Liver (tissue), 9 donors: Measurements from ENCODE around the gene STRIT1. TPM values are rescaled to one million over a fixed set of nuclear protein-coding genes. Genes with fewer than 3 reads are reported as not detected.
A peak's percentile ranks its signal among the peaks of the same experiment; 100 is the strongest.

Experiments
- DNase-seq: peaks from one replicate; pipeline ENCODE4 v3.0.0-alpha.2; 2017; ENCODE audit warnings: low spot score
- H3K27ac ChIP-seq, 2 donors: one replicate each; pipeline ENCODE4 v1.7.0; 2013; ENCODE audit warnings: inconsistent platforms in 2 of 2, low read length in 2 of 2, control low read depth in 1 of 2, low read depth in 1 of 2, mild to moderate bottlenecking in 1 of 2
- H3K27me3 ChIP-seq, 4 donors: one replicate each; pipeline versions ENCODE4 v1.6.1 to v1.7.0; 2013; ENCODE audit warnings: low read length in 3 of 4, inconsistent platforms in 1 of 4, mild to moderate bottlenecking in 1 of 4, moderate library complexity in 1 of 4; ENCODE audit not compliant: control insufficient read depth in 4 of 4, insufficient read depth in 4 of 4
- H3K36me3 ChIP-seq, 4 donors: one replicate each; pipeline versions ENCODE4 v1.6.1 to v1.7.0; 2013; ENCODE audit warnings: low read length in 3 of 4, mild to moderate bottlenecking in 3 of 4, low read depth in 1 of 4, moderate library complexity in 1 of 4; ENCODE audit not compliant: control insufficient read depth in 4 of 4, insufficient read depth in 3 of 4
- H3K4me1 ChIP-seq, 4 donors: one replicate each; pipeline versions ENCODE4 v1.6.1 to v1.7.0; 2013; ENCODE audit warnings: low read length in 3 of 4, mild to moderate bottlenecking in 3 of 4, moderate library complexity in 1 of 4; ENCODE audit not compliant: control insufficient read depth in 4 of 4, insufficient read depth in 4 of 4
- H3K4me3 ChIP-seq, 3 donors: one replicate each; pipeline versions ENCODE4 v1.6.1 to v1.7.0; 2013; ENCODE audit warnings: low read length in 3 of 3, control low read depth in 1 of 3, low read depth in 1 of 3, mild to moderate bottlenecking in 1 of 3
- H3K9ac ChIP-seq, 2 donors: one replicate each; pipeline ENCODE4 v1.7.0; 2013; ENCODE audit warnings: low read length in 2 of 2, mild to moderate bottlenecking in 2 of 2, moderate library complexity in 2 of 2, control low read depth in 1 of 2, low read depth in 1 of 2
- H3K9me3 ChIP-seq, 4 donors: one replicate each; pipeline versions ENCODE4 v1.6.1 to v1.7.0; 2013; ENCODE audit warnings: low read length in 3 of 4; ENCODE audit not compliant: control insufficient read depth in 4 of 4
- EGR1 ChIP-seq, 2 donors: IDR thresholded peaks; 2 replicates each; pipeline ENCODE4 v1.6.1; 2016 to 2018; ENCODE audit warnings: antibody characterized with exemption in 2 of 2, low read depth in 2 of 2
- FOXA1 ChIP-seq: IDR thresholded peaks from 2 replicates; pipeline ENCODE4 v1.6.1; 2016; ENCODE audit warnings: antibody characterized with exemption
- FOXA2 ChIP-seq: IDR thresholded peaks from 2 replicates; pipeline ENCODE4 v1.6.1; 2016; ENCODE audit warnings: antibody characterized with exemption
- GABPA ChIP-seq, 2 donors: IDR thresholded peaks in 1 of 2; conservative IDR thresholded peaks in 1 of 2; 2 replicates each; pipeline ENCODE4 v1.6.1; 2016; ENCODE audit warnings: antibody characterized with exemption in 2 of 2, mild to moderate bottlenecking in 1 of 2, moderate library complexity in 1 of 2
- HNF4A ChIP-seq, 2 donors: conservative IDR thresholded peaks; 2 replicates each; pipeline ENCODE4 v1.6.1; 2016; ENCODE audit warnings: antibody characterized with exemption in 2 of 2, mild to moderate bottlenecking in 2 of 2
- HNF4G ChIP-seq: IDR thresholded peaks from 2 replicates; pipeline ENCODE4 v1.6.1; 2016; ENCODE audit warnings: antibody characterized with exemption
- JUND ChIP-seq, 2 donors: IDR thresholded peaks; 2 replicates each; pipeline ENCODE4 v1.6.1; 2016; ENCODE audit warnings: antibody characterized with exemption in 2 of 2
- RAD21 ChIP-seq, 2 donors: IDR thresholded peaks; 2 replicates each; pipeline ENCODE4 v1.6.1; 2016; ENCODE audit warnings: antibody characterized with exemption in 2 of 2, mild to moderate bottlenecking in 2 of 2
- RXRA ChIP-seq, 2 donors: IDR thresholded peaks; 2 replicates each; pipeline ENCODE4 v1.6.1; 2017 to 2018; ENCODE audit warnings: antibody characterized with exemption in 2 of 2, mild to moderate bottlenecking in 1 of 2
- SP1 ChIP-seq: IDR thresholded peaks from 2 replicates; pipeline ENCODE4 v1.6.1; 2018; ENCODE audit warnings: antibody characterized with exemption, mild to moderate bottlenecking
- TAF1 ChIP-seq: conservative IDR thresholded peaks from 2 replicates; pipeline ENCODE4 v1.6.1; 2016; ENCODE audit warnings: antibody characterized with exemption, mild to moderate bottlenecking
- YY1 ChIP-seq: IDR thresholded peaks from 2 replicates; pipeline ENCODE4 v1.6.1; 2016; ENCODE audit warnings: antibody characterized with exemption, mild to moderate bottlenecking
- WGBS: extraction: QIAGEN DNeasy Blood & Tissue Kit; methylation state at CpG from one replicate; pipeline ENCODE4 v1.1.7; 2013; 5-methylcytosine and 5-hydroxymethylcytosine counted together
- polyA plus RNA-seq, 2 donors: library from polyadenylated mRNA; stranded (reverse) in 1 of 2; unstranded in 1 of 2; fragments of 200-250 nt in 1 of 2; fragments of >200 nt in 1 of 2; fragmentation: Nextera tagmentation in 1 of 2; extraction: Ambion mirVana in 1 of 2; gene quantifications; one replicate each; pipeline versions ENCODE4 v1.2.1 to v1.2.3, GENCODE V29; 2013 to 2015
- total RNA-seq, 2 donors: library from RNA; depleted of rRNA; stranded (reverse); fragments of >200 nt; gene quantifications; one replicate each; pipeline ENCODE4 v1.2.3, GENCODE V29; 2014
- TF ChIP-seq, protein P1 (sequence below): IDR thresholded peaks from 2 replicates; pipeline ENCODE4 v1.6.1; 2016; ENCODE audit warnings: antibody characterized with exemption
- TF ChIP-seq, protein P2 (sequence below): IDR thresholded peaks from 2 replicates; pipeline ENCODE4 v1.6.1; 2016; ENCODE audit warnings: antibody characterized with exemption
- TF ChIP-seq, protein P3 (sequence below): IDR thresholded peaks from 2 replicates; pipeline ENCODE4 v1.6.1; 2016; ENCODE audit warnings: antibody characterized with exemption
- TF ChIP-seq, protein P4 (sequence below): fragments of 150-350 bp; IDR thresholded peaks from 2 replicates; pipeline ENCODE4 v1.5.1; 2017; ENCODE audit warnings: improper control_type of control experiment, low read depth, low read length; ENCODE audit not compliant: missing input control
- donor health status: healthy.
- donor health status: healthy.
- donor health status: healthy.
- donor health status: healthy.
- donor health status: healthy.

The STRIT1 gene
- total and polyA plus RNA-seq, 4 donors, result not detected

DNA sequence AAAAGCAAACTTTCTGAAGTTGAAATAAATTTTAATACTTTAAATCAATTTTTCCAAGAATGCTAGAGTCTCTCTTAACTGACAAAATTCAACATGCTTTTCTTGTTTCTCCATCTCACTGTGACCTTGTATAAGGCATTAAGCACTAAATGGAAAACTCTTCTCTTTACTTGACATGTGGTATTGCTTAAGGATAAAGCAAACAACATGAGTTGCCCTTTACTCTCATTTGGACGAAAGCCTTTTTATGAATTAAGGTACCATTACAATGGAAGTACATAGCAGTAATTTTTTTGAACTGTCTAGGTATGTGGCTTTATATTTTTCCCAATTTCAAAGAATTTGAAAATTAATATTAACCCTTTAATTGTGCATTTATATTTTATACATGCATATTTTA is 1.4 kb downstream of the STRIT1 start:
- 37% methylated on average over 1 of the region's 1 CpG for WGBS
- Histone ChIP-seq H3K27me3 (no peaks in the 10 kb centered on the region), H3K27ac (no peak overlapping the region), H3K36me3 (no peaks in the 10 kb centered on the region), H3K4me1 (peaks cover 0 to 4% (median 0%) of the 10 kb centered on the region in 4 donors), H3K4me3 (no peak overlapping the region), H3K9ac (no peak overlapping the region), H3K9me3 (peaks cover 0 to 6% (median 3%) of the 10 kb centered on the region in 4 donors)
- TF ChIP-seq FOXA1 (no peak), RXRA (IDR thresholded peaks at IDR 0.05) (peak; percentile 83 to 89), YY1 (peak; percentile 71), GABPA (IDR thresholded peaks at IDR 0.05 in 1 of 2, conservative IDR thresholded peaks at IDR 0.05 in 1 of 2) (no peak), TAF1 (no peak), SP1 (peak; percentile 59), HNF4A (conservative IDR thresholded peaks at IDR 0.05) (peak; percentile 48 to 66), HNF4G (no peak), EGR1 (IDR thresholded peaks at IDR 0.05; ENCODE audit: low read depth in 2 of 2) (peak in 1 of 2 donors; percentile 43), FOXA2 (peak; percentile 71), JUND (IDR thresholded peaks at IDR 0.05) (peak in 1 of 2 donors; percentile 34), RAD21 (IDR thresholded peaks at IDR 0.05) (peak; percentile 34 to 39)
- TF ChIP-seq, protein P1, sequence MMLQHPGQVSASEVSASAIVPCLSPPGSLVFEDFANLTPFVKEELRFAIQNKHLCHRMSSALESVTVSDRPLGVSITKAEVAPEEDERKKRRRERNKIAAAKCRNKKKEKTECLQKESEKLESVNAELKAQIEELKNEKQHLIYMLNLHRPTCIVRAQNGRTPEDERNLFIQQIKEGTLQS, result no peak
- TF ChIP-seq, protein P2, sequence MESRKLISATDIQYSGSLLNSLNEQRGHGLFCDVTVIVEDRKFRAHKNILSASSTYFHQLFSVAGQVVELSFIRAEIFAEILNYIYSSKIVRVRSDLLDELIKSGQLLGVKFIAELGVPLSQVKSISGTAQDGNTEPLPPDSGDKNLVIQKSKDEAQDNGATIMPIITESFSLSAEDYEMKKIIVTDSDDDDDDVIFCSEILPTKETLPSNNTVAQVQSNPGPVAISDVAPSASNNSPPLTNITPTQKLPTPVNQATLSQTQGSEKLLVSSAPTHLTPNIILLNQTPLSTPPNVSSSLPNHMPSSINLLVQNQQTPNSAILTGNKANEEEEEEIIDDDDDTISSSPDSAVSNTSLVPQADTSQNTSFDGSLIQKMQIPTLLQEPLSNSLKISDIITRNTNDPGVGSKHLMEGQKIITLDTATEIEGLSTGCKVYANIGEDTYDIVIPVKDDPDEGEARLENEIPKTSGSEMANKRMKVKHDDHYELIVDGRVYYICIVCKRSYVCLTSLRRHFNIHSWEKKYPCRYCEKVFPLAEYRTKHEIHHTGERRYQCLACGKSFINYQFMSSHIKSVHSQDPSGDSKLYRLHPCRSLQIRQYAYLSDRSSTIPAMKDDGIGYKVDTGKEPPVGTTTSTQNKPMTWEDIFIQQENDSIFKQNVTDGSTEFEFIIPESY, result peak; percentile 38
- TF ChIP-seq, protein P3, sequence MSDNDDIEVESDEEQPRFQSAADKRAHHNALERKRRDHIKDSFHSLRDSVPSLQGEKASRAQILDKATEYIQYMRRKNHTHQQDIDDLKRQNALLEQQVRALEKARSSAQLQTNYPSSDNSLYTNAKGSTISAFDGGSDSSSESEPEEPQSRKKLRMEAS, result peak; percentile 69
- DNase-seq, result no peak

DNA sequence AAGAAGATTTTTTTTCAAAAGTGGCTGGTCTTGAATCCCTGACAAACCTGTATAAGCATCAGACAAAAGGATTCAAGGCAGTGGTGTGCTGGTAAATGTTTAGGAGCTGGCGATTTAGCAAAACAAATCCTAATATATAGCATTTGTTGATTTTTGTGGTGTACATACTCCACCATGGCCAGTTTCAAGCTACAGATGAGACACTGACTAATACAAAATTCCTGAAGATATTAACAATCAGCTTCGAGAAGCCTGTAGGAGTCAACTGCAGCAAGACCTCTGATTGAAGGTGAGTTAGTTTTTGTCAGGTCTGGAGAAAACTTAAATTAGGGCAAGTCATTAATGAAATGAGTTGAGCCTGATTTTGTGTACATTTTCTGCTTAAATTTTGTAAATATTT is 6.7 kb downstream of the STRIT1 start:
- no peak for DNase-seq
- Histone ChIP-seq H3K4me1 (no peaks in the 10 kb centered on the region), H3K27me3 (no peaks in the 10 kb centered on the region), H3K36me3 (no peaks in the 10 kb centered on the region), H3K27ac (no peak overlapping the region), H3K9me3 (no peaks in the 10 kb centered on the region), H3K9ac (no peak overlapping the region), H3K4me3 (no peak overlapping the region)
- no peak for TF ChIP-seq EGR1 (IDR thresholded peaks at IDR 0.05; ENCODE audit: low read depth in 2 of 2)
- TF ChIP-seq FOXA1, result no peak
- no peak for TF ChIP-seq HNF4A (conservative IDR thresholded peaks at IDR 0.05)
- TF ChIP-seq, protein P2, result no peak
- TF ChIP-seq FOXA2, result no peak
- no peak for TF ChIP-seq RXRA (IDR thresholded peaks at IDR 0.05)
- WGBS, result 85% methylated on average over 2 of the region's 2 CpGs

DNA sequence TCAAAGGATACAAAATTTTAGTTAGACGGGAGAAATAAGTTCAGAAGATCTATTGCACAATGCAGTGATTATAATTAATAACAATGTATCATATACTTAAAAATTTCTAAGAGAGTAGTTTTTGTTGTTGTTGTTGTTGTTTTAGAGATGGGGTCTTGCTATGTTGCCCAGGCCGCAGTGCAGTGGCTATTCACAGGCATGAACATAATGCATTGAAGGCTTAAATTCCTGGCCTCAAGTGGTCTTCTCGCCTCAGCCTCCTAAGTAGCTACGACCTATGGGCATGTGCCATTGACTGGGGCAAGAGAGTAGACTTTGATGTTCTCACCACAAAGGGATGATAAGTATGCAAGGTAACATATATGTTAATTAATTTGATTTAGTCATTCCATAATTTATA is 7.5 kb downstream of the STRIT1 start:
- no peaks in the 10 kb centered on the region for H3K36me3 ChIP-seq
- no peak overlapping the region for H3K9ac ChIP-seq
- 95% methylated on average over 4 of the region's 4 CpGs for WGBS
- no peaks in the 10 kb centered on the region for H3K4me1 ChIP-seq
- no peaks in the 10 kb centered on the region for H3K27me3 ChIP-seq
- no peaks in the 10 kb centered on the region for H3K9me3 ChIP-seq
- H3K27ac ChIP-seq, result no peak overlapping the region
- H3K4me3 ChIP-seq, result no peak overlapping the region
- no peak for DNase-seq
- no peak for TF ChIP-seq JUND (IDR thresholded peaks at IDR 0.05)
- TF ChIP-seq, protein P4, sequence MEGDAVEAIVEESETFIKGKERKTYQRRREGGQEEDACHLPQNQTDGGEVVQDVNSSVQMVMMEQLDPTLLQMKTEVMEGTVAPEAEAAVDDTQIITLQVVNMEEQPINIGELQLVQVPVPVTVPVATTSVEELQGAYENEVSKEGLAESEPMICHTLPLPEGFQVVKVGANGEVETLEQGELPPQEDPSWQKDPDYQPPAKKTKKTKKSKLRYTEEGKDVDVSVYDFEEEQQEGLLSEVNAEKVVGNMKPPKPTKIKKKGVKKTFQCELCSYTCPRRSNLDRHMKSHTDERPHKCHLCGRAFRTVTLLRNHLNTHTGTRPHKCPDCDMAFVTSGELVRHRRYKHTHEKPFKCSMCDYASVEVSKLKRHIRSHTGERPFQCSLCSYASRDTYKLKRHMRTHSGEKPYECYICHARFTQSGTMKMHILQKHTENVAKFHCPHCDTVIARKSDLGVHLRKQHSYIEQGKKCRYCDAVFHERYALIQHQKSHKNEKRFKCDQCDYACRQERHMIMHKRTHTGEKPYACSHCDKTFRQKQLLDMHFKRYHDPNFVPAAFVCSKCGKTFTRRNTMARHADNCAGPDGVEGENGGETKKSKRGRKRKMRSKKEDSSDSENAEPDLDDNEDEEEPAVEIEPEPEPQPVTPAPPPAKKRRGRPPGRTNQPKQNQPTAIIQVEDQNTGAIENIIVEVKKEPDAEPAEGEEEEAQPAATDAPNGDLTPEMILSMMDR, result no peak
- TF ChIP-seq FOXA2, result no peak
- TF ChIP-seq RAD21 (IDR thresholded peaks at IDR 0.05), result no peak
- no peak for TF ChIP-seq YY1
- TF ChIP-seq, protein P2, result no peak
- no peak for TF ChIP-seq GABPA (IDR thresholded peaks at IDR 0.05 in 1 of 2, conservative IDR thresholded peaks at IDR 0.05 in 1 of 2)
- no peak for TF ChIP-seq TAF1
